ENCODE measurements around the gene TMEM134.

DNA sequence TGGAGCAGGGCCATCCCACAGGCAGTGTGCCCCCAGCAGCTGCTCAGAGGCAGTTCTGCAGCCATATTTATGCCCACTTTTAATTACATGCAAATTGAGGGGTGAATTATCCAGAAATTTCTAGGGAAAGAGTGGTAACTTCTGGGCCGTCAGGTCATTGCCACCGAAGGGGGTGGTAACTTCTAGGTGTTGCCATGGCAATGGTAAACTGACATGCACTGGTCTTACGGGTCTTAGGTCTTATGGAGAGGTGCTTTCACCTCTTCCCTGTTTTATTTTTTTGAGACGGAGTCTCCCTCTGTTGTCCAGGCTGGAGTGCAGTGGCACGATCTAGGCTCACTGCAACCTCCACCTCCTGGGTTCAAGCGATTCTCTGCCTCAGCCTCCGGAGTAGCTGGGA is 3.8 kb upstream of the TMEM134 start:
- TF ChIP-seq, protein P1, sequence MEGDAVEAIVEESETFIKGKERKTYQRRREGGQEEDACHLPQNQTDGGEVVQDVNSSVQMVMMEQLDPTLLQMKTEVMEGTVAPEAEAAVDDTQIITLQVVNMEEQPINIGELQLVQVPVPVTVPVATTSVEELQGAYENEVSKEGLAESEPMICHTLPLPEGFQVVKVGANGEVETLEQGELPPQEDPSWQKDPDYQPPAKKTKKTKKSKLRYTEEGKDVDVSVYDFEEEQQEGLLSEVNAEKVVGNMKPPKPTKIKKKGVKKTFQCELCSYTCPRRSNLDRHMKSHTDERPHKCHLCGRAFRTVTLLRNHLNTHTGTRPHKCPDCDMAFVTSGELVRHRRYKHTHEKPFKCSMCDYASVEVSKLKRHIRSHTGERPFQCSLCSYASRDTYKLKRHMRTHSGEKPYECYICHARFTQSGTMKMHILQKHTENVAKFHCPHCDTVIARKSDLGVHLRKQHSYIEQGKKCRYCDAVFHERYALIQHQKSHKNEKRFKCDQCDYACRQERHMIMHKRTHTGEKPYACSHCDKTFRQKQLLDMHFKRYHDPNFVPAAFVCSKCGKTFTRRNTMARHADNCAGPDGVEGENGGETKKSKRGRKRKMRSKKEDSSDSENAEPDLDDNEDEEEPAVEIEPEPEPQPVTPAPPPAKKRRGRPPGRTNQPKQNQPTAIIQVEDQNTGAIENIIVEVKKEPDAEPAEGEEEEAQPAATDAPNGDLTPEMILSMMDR (IDR thresholded peaks at IDR 0.05), result no peak
- TF ChIP-seq POLR2A (IDR thresholded peaks at IDR 0.05), result no peak
